HepG2 (cell line): Measurements from ENCODE around the gene TSC22D2.

Experiments used
- MAFK ChIP-seq, 2 experiments: IDR thresholded peaks in 1 of 2; conservative IDR thresholded peaks in 1 of 2; 2 replicates each; pipeline ENCODE4 v1.6.1; 2011; ENCODE audit warnings: improper control_type of control experiment in 2 of 2, low read length in 2 of 2
- SETDB1 ChIP-seq: sonication (generic); formaldehyde crosslinking; IDR thresholded peaks from 2 replicates; pipeline ENCODE4 v1.5.1; 2020; ENCODE audit warnings: missing genetic modification reagents, mild to moderate bottlenecking, borderline replicate concordance

GRCh38 chr3:150414258-150414657 lies 6.2 kb downstream of the TSC22D2 start:
- TF ChIP-seq SETDB1 (CRISPR knock-in tag): no peak
- no peak for TF ChIP-seq MAFK (conservative IDR thresholded peaks at IDR 0.05 in 1 of 2, IDR thresholded peaks at IDR 0.05 in 1 of 2; ENCODE audit: low read length in 2 of 2)
